Measurements from ENCODE around the gene PTPN1. TPM values are rescaled to one million over a fixed set of nuclear protein-coding genes. Genes with fewer than 3 reads are reported as not detected.
"Not testable (repeated sequence)": the region's sequence is repeated elsewhere in the genome, so short reads cannot be mapped to it uniquely, and the experiment has no call there.

PTPN1 gene
- polyA plus RNA-seq, 3 donors, result 7.6 to 31.7 (median 15.5) TPM

DNA sequence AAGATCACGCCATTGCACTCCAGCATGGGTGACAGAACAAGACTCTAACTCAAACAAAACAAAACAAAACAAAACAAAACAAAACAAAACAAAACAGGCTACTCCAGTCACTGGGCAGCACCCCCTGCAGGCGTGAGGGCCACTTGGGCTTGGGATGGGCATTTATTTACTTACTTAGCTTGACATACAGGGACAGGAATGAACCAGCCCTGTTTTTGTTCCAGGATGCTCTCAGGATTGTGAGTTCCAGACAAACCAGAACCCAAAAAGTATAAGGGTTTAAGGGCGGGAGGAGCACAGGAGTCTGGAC, 4.0 kb upstream of the PTPN1 start:
- 84 to 89% (median 89%) methylated on average over 3 of the region's 3 CpGs for WGBS, 3 donors
- H3K27ac ChIP-seq (ENCODE audit: low read depth, low read length), result no peak overlapping the region

DNA sequence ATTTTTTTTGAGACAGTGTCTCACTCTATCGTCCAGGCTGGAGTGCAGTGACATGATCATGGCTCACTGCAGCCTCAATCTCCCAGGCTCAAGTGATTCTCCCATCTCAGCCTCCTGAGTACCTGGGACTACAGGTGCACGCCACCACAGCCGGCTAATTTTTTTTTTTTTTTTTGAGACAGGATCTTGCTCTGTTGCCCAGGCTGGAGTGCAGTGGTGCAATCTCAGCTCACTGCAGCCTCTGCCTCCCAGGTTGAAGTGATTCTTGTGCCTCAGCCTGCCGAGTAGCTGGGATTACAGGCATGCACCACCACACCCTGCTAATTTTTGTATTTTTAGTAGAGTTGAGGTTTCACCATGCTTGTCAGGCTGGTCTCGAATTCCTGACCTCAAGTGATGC, 2.4 kb upstream of the PTPN1 start:
- not testable (repeated sequence) for H3K27ac ChIP-seq (ENCODE audit: low read depth, low read length)
- 90 to 96% (median 92%) methylated on average over 4 to 5 of the region's 5 CpGs for WGBS, 3 donors

DNA sequence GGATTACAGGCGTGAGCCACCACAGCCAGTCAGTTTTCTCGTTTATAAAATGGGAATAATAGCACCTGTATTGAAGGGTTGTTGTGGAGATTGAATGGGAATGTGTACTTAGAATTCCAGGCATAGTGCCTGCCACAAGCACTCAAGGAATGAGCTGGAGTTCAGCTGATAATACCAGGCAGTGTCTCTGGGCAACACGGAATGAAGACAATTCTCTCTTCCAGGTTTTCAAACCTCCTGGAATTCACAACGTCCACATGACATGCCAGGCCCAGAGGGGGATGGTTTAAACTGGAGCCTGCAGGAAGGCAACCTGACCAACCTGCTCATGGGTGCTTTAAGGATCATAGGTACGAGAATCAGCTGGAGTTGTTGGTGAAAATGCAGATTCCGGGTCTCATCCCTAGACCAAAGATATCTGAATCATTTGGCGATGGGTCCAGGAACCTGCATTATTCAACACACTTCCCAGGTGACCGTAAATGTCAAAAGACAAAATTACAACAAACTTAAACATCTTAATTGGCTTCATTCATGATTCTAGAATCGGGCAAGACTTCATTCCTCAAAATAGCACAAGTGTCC, 1.9 kb upstream of the PTPN1 start:
- WGBS, 3 donors, result 81 to 87% (median 84%) methylated on average over 9 of the region's 9 CpGs
- H3K27ac ChIP-seq (ENCODE audit: low read depth, low read length), result no peak overlapping the region

- no peak overlapping the region for H3K27ac ChIP-seq (ENCODE audit: low read depth, low read length)
- 2 to 4% (median 4%) methylated on average over 29 to 32 of the region's 32 CpGs for WGBS, 3 donors
Measured at GRCh38 chr20:50510706-50511542, 741 bp downstream of the PTPN1 start.

DNA sequence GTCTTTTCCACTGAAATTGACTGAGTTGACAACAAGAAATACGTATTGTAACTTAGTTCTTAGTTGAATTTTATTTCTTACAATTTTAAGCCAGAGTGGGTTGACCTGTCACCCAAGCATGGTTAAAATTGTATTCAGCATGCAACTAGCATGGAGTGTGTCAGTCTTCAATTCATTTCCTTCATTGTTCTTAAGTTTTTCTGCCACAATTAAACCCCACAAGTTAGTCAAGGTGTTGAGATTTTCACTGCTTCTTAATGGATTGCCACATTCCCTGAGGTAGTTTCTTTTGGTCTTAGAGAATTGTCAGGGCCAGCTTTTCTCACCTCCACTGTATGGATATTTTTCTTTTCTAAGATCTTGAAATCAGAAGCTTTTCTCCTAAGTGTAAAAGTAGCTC, 2.1 kb downstream of the PTPN1 start:
- H3K27ac ChIP-seq (ENCODE audit: low read depth, low read length), result no peak overlapping the region
- 75 to 79% (median 78%) methylated on average over 1 of the region's 1 CpG for WGBS, 3 donors

DNA sequence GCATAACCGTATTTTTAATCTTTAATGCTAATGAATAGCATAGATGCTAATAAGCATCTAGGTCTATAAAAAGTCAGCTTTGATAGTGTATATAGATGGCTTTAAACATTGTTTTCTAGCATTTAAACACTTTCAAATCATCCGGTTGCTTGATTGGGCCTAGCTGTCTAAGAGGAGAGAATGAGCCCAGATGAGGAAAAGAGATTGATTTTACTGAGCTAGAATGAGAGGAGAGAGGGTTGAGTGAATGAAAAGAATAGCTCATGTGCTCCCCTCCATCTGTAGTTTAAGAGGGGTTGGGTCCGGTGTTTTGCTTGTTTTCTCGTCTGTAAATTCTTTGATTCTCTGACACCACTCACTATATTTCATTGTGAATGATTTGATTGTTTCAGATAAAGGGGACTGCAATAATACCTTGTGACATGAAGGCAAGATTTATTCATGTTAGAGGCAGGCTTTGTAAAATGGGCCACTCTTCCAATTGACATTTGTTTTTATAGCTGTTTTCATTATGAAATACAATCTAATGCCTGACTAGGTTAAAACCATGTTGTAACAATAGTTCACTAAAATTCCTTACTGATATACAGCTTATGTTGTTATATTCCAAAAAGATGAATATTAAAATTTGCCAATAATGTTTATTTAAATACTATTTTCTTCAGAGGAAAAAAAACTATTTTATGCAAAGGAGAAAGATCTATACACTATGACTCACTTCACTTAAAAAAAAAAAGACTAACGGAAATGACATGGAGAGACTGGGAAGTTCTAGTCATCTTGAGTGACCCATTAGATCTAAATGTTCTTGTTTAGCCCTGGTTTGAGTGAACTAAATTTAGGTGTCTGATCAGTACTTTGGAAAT, 3.2 kb downstream of the PTPN1 start:
- no peak overlapping the region for H3K27ac ChIP-seq (ENCODE audit: low read depth, low read length)
- 69 to 71% (median 71%) methylated on average over 5 of the region's 5 CpGs for WGBS, 3 donors

DNA sequence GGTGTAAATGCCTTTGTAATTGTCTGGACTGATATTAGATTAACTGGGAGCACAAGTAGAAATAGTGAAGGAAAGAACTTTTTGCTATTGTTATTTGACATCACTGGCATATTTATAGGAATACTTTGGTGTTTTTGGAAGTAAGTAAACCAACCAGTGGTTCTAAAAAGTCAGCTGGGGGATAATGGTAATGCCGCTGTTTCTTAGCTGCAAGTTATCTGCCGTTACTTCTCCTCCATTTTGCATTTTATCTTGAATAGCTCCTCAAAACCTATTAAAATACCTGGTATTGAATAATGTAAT, 3.8 kb downstream of the PTPN1 start:
- 89 to 97% (median 93%) methylated on average over 2 of the region's 2 CpGs for WGBS, 3 donors
- H3K27ac ChIP-seq (ENCODE audit: low read depth, low read length), result no peak overlapping the region

DNA sequence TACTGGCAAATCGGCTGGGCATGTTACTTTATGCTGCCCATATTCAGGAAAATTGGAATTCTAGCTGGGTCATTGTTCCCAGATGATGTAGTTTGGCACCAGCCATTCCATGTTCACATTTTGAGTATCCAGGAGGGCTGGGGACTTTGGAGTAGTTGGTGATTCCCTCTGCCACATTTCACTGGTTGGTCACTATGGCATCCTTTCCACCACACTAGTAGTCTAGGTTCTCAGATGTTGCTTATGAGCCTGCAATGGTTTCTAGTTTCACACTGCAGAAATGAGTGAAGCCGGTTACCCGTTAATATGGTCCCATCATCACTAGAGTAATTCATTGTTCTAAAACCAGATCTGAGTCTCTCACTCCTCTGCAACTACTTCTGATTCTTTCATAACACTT, 4.6 kb downstream of the PTPN1 start:
- WGBS, 3 donors, result 89 to 93% (median 89%) methylated on average over 3 of the region's 3 CpGs
- H3K27ac ChIP-seq (ENCODE audit: low read depth, low read length), result no peak overlapping the region

DNA sequence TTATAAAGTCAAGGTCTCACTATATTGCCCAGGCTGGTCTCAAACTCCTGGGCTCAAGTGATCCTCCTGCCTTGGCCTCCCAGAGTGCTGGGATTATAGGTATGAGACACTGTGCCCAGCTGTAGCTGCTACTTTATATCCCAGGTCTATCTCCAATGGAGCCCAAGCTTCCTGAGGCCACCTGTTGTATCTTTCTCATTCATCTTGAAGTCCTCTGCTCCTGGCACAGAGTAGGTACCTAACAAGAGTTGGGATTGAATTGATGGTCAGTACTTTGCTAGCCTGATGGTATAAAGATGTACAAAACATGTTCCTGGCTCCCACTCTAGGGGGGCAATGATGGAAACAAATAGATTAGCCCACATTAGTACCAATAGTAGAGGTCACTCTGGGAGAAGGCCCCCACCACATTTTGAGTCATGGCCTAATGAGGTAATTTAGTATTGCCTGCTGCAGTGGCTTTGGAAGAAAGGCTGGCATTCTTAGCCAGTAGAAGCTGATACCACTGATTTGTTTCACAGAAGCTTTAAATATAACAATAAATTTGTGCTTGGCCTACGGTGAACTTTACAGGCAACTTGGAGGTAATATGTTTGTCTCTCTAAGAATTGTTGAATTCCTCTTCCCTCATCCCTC, 5.4 kb downstream of the PTPN1 start:
- 79 to 94% (median 86%) methylated on average over 1 of the region's 1 CpG for WGBS, 3 donors
- H3K27ac ChIP-seq (ENCODE audit: low read depth, low read length), result no peak overlapping the region

DNA sequence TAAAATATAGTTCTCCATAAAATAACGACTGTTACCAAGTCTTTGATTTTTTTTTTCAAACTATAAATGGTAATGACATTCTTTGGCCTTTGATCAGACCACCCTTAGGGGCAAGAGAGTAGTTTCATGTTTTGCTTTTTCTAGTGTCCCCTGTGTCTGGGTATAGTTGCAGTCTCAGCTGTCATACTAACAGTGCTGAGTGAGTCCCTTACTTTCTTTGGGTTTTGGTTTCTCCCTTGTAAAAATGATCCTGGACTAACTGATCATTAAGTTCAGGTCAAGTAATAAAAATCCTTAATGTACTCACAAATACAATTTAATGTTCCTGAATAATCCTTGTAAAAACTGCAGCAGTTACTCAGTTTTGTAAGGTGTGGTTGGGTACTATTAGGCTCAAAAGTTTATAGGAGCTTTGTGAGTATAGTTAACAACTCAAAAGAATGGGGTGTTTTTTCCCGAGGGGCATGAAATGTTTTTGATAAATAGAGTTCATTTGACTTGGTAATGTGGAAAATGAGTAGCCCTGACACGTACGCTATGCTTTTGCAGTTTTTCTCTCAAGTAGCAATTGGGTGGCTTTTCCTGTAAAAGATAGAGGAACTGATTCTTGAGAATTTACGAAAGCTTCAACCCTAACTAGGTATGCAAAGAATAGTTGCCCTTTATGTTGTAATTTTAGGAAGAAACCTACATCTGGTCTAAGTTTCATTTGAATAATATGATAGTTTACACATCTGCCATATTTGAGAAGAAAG, 6.2 kb downstream of the PTPN1 start:
- WGBS, 3 donors, result 49 to 75% (median 65%) methylated on average over 5 of the region's 5 CpGs
- no peak overlapping the region for H3K27ac ChIP-seq (ENCODE audit: low read depth, low read length)

GRCh38 chr20:50516935-50517816, 7.0 kb downstream of the PTPN1 start:
- no peak overlapping the region for H3K27ac ChIP-seq (ENCODE audit: low read depth, low read length)
- WGBS, 3 donors, result 74 to 86% (median 78%) methylated on average over 7 of the region's 7 CpGs

DNA sequence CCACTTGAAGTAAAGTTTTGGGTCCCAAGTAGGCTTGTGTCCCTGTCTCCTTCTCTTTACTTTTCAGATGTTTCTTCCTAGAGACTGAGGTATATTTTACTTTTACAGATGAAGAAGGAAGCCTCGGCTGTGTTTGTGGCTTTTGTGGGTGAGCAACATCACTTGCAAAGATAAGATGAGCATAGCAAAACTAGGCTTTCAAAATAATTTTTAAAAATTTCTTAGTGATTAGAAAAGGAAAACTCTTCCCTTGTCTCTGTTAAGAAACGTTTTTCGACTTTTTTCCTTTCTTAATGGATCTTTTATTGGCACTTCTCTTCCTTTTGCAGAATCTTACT, 7.6 kb downstream of the PTPN1 start:
- H3K27ac ChIP-seq (ENCODE audit: low read depth, low read length), result no peak overlapping the region

DNA sequence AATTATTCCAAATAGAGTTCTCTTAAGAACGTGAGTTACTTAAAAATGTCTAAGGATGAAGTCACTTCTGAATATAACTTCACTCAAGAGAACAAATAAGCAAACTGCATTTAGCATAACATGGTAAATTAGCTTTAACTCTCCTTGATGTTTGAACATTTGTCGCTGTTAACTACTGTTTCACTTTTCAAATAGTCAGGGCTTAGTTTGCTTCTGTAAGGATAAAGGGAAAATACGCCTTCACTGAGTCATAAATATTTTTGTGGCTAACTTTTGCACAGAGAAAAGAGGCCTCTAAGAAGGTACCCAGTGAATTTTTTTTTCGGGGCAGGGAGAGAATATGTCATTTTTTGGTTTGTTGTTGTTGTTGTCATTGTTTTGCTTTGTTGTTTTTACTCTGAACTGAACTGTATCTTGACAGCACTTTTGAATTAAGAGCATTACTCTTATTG, 8.1 kb downstream of the PTPN1 start:
- WGBS, 3 donors, result 44 to 83% (median 52%) methylated on average over 4 of the region's 4 CpGs
- no peak overlapping the region for H3K27ac ChIP-seq (ENCODE audit: low read depth, low read length)

More for the DNA sequence above, 7.6 kb downstream of the PTPN1 start:
- WGBS, 3 donors, result 41 to 63% (median 41%) methylated on average over 3 of the region's 3 CpGs

DNA sequence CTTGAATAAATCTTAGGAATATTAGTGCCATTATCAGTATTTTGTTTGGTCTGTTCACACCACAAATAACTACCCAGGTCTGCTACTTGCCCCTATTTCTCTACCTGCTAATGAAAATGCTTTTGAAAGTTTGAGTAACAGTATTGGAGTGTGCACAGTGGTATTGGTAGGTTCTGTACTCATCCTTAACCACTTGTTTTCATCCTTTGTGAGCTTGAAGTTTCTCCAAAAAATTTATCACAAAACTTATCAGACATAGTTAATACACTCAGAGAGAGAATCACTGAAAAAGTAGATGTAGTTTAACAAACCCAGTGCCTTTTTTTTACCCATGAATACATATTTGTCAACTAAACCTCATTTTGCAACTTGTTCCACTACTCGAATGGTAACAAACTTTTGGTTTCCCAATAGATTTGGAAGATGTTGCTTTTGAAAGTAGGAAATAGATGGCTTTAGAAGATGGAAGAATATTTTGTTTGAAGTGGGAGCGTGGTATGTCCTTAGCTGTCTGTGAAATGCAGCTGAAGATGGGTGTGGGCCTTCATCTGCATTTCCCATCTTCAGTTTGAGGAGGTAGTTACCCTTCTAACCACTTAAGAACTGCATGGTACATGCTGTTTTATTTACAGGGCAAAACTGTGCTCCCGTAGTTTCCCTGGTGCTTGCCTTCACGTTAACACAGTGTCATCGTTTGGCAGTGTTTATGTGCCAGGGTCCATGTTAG, 9.0 kb downstream of the PTPN1 start:
- no peak overlapping the region for H3K27ac ChIP-seq (ENCODE audit: low read depth, low read length)
- 50 to 74% (median 52%) methylated on average over 5 of the region's 5 CpGs for WGBS, 3 donors

GRCh38 chr20:50520222-50520880, 10.2 kb downstream of the PTPN1 start:
- no peak overlapping the region for H3K27ac ChIP-seq (ENCODE audit: low read depth, low read length)

DNA sequence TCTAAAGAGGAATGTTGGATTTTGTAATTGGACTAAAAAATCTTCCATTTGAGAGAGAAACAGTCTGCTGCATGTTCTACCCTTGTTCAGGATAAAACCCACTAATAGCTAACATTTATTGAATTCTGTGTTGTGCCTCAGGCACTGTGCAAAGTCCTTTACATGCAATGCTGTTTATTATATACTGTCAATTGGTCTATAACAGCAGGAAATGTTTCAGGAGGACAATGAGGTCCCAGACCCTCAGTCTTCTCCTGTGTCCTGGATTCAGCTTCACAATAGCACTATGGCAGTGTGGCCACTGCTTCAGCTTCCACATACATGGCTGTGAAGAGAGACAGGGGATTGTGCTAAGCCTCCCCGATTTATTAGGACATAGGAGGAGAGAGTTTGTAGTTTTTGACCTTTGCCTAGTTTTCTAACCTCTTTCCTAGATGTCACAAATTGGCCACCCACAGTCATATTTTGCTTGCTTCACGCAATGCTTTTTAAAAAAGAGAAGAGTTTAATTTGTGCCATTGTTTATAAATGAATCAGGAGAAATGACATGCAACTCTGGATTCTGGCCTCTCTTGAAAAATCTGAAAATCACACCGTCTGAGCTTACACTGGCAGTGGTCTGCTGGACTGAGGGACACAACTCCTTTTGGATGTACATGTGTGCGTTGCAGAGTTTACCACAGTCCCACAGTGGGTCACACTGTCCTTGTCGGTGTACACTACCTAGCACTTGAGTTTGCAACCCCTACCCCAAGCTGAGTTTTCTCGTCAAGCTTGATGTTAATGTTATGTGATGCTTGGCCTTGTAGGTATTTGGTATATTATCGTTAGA, 11.3 kb downstream of the PTPN1 start:
- 87 to 91% (median 90%) methylated on average over 7 of the region's 7 CpGs for WGBS, 3 donors
- no peak overlapping the region for H3K27ac ChIP-seq (ENCODE audit: low read depth, low read length)

More at GRCh38 chr20:50520222-50520880, 10.2 kb downstream of the PTPN1 start:
- WGBS, 3 donors, result 88 to 90% (median 89%) methylated on average over 7 of the region's 7 CpGs
